Fibroblast of lung (primary cell): ENCODE measurements around the gene NINJ2.

ENCODE experiments used
- EZH2 ChIP-seq: IDR thresholded peaks from 2 replicates; pipeline ENCODE4 v1.5.1; 2012; ENCODE audit warnings: low read length, control low read depth, mild to moderate bottlenecking; ENCODE audit errors: missing control alignments
- TF ChIP-seq, protein P1 (sequence below), 2 donors: IDR thresholded peaks in 1 of 2; conservative IDR thresholded peaks in 1 of 2; 1 replicate in 1 of 2; 2 replicates in 1 of 2; pipeline ENCODE4 v1.5.1; 2011 to 2012; ENCODE audit warnings: low read length in 2 of 2, control low read depth in 1 of 2, inconsistent platforms in 1 of 2, low read depth in 1 of 2, mild to moderate bottlenecking in 1 of 2

GRCh38 chr12:644303-644639, 19.0 kb downstream of the NINJ2 start:
- TF ChIP-seq, protein P1, sequence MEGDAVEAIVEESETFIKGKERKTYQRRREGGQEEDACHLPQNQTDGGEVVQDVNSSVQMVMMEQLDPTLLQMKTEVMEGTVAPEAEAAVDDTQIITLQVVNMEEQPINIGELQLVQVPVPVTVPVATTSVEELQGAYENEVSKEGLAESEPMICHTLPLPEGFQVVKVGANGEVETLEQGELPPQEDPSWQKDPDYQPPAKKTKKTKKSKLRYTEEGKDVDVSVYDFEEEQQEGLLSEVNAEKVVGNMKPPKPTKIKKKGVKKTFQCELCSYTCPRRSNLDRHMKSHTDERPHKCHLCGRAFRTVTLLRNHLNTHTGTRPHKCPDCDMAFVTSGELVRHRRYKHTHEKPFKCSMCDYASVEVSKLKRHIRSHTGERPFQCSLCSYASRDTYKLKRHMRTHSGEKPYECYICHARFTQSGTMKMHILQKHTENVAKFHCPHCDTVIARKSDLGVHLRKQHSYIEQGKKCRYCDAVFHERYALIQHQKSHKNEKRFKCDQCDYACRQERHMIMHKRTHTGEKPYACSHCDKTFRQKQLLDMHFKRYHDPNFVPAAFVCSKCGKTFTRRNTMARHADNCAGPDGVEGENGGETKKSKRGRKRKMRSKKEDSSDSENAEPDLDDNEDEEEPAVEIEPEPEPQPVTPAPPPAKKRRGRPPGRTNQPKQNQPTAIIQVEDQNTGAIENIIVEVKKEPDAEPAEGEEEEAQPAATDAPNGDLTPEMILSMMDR (conservative IDR thresholded peaks at IDR 0.05 in 1 of 2, IDR thresholded peaks at IDR 0.05 in 1 of 2; ENCODE audit: low read depth in 1 of 2, low read length in 2 of 2) = no peak
- TF ChIP-seq EZH2 = no peak
